OCI-LY3 (cell line): ENCODE data around the gene LRRC43.
A peak's percentile ranks its signal among the peaks of the same experiment; 100 is the strongest.

Source experiments
- EZH2phosphoT487 ChIP-seq: fragments of 200-600 bp; shearing (Covaris generic); IDR thresholded peaks from 2 replicates; pipeline ENCODE4 v1.6.1; 2018; ENCODE audit warnings: antibody characterized with exemption, mixed run types, low read depth
- TF ChIP-seq, protein P1 (sequence below): fragments of 200-600, 300-600 bp; sonication (generic); IDR thresholded peaks from 2 replicates; pipeline ENCODE4 v1.5.1; 2014; ENCODE audit warnings: antibody characterized with exemption, low read length, low read depth

DNA sequence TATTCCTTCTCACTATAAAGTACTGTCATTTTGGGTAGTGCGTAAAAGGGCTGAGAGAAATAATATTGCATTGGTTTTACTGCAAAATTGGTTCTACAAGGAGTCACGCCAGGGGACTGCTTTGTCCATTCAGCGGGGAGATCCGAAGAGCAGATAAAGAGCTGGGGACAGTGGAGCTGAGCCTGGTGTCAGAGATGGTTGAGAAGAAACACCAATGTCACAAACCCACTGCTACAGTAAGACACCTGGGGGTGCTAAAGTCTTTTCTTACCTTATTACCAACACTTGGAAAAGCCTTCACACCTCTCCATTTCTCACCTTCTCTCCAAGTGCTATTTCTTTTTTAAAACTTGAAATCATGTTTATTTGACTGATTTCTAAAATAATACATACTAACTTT lies 23.0 kb upstream of the LRRC43 start:
- TF ChIP-seq, protein P1, sequence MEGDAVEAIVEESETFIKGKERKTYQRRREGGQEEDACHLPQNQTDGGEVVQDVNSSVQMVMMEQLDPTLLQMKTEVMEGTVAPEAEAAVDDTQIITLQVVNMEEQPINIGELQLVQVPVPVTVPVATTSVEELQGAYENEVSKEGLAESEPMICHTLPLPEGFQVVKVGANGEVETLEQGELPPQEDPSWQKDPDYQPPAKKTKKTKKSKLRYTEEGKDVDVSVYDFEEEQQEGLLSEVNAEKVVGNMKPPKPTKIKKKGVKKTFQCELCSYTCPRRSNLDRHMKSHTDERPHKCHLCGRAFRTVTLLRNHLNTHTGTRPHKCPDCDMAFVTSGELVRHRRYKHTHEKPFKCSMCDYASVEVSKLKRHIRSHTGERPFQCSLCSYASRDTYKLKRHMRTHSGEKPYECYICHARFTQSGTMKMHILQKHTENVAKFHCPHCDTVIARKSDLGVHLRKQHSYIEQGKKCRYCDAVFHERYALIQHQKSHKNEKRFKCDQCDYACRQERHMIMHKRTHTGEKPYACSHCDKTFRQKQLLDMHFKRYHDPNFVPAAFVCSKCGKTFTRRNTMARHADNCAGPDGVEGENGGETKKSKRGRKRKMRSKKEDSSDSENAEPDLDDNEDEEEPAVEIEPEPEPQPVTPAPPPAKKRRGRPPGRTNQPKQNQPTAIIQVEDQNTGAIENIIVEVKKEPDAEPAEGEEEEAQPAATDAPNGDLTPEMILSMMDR, result peak; percentile 42
- TF ChIP-seq EZH2phosphoT487, result no peak
